GM21367 (cell line): Measurements from ENCODE around the gene TMEM109.
"Not testable (repeated sequence)": the region's sequence is repeated elsewhere in the genome, so short reads cannot be mapped to it uniquely, and the experiment has no call there.

Source experiments
- ATAC-seq: cut with Tn5 transposase; IDR thresholded peaks from one replicate; pipeline ENCODE4 v1.9.1; 2021; ENCODE audit not compliant: unreplicated experiment

Gene TMEM109

GRCh38 chr11:60909680-60910280, 4.2 kb upstream of the TMEM109 start:
- ATAC-seq: not testable (repeated sequence)

- ATAC-seq: peak; percentile 29
These were observed 3.7 kb upstream of the TMEM109 start for GRCh38 chr11:60910281-60910687.

- ATAC-seq: no peak
These were observed 3.1 kb upstream of the TMEM109 start for GRCh38 chr11:60910711-60911380.

GRCh38 chr11:60912223-60912850, 1.6 kb upstream of the TMEM109 start:
- ATAC-seq: no peak

GRCh38 chr11:60912851-60913528, 968 bp upstream of the TMEM109 start:
- no peak for ATAC-seq

GRCh38 chr11:60914633-60915247, 782 bp downstream of the TMEM109 start:
- ATAC-seq: no peak

GRCh38 chr11:60915248-60915914, 1.4 kb downstream of the TMEM109 start:
- no peak for ATAC-seq

GRCh38 chr11:60916669-60917206, 2.8 kb downstream of the TMEM109 start:
- no peak for ATAC-seq

GRCh38 chr11:60917267-60917666, 3.3 kb downstream of the TMEM109 start:
- no peak for ATAC-seq

GRCh38 chr11:60918251-60918938, 4.4 kb downstream of the TMEM109 start:
- no peak for ATAC-seq

GRCh38 chr11:60918939-60919265, 4.9 kb downstream of the TMEM109 start:
- ATAC-seq: no peak

- ATAC-seq: no peak
These were observed 5.4 kb downstream of the TMEM109 start for GRCh38 chr11:60919320-60919719.

- no peak for ATAC-seq
These were observed 6.0 kb downstream of the TMEM109 start for GRCh38 chr11:60919956-60920355.

- no peak for ATAC-seq
These were observed 7.3 kb downstream of the TMEM109 start for GRCh38 chr11:60921259-60921658.

GRCh38 chr11:60921777-60922335, 7.9 kb downstream of the TMEM109 start:
- no peak for ATAC-seq

- ATAC-seq: no peak
These were observed 8.9 kb downstream of the TMEM109 start for GRCh38 chr11:60922906-60923305.

- no peak for ATAC-seq
These were observed 9.4 kb downstream of the TMEM109 start for GRCh38 chr11:60923326-60923725.

- no peak for ATAC-seq
These were observed 9.8 kb downstream of the TMEM109 start for GRCh38 chr11:60923800-60924109.

- no peak for ATAC-seq
These were observed 10.3 kb downstream of the TMEM109 start, which contains the start of gene TMEM132A for GRCh38 chr11:60924110-60924905. Gene TMEM132A (plus strand): TSS chr11:60924460. CDS start chr11:60924634, 174 bp downstream.
